ENCODE measurements around the gene CELF4. TPM values are rescaled to one million over a fixed set of nuclear protein-coding genes. Genes with fewer than 3 reads are reported as not detected.
"Not testable (repeated sequence)": the region's sequence is repeated elsewhere in the genome, so short reads cannot be mapped to it uniquely, and the experiment has no call there.

The CELF4 gene
- total RNA-seq, 1 experiment from 2014 or later: not detected

DNA sequence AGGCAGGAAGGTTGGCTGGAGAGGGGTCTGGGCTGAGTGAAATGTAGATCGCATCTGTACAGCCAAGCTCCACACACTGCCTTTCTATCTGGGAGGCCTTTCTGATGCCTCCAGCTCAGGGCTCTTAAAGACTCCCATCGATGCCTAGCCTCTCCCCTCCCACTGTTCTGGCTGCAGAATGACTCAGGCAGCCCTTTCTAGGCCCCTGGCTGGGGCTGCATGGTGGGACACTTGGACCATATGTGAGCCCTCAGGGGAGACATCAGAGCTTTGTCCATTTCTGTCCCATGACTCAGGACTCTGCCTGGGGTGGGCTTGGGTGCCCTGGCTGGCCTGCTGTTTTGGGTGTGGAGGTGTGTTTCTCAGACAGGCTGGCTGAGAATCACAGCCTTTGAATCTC lies 101.3 kb downstream of the CELF4 start:
- POLR2A ChIA-PET: no interaction called here
- no peaks in the 10 kb centered on the region for H3K9me3 ChIP-seq (ENCODE audit: control insufficient read depth, insufficient read depth, low read depth, low read length)
- no peaks in the 10 kb centered on the region; the same call in 1 of the 2 replicates for H3K27me3 ChIP-seq (ENCODE audit: control insufficient read depth, insufficient read depth, low read length)
- no peak for DNase-seq (ENCODE audit: low read depth, low spot score)
- no peaks in the 10 kb centered on the region for H3K36me3 ChIP-seq (ENCODE audit: control insufficient read depth, insufficient read depth, low read length)
- no TSS peak for BruUV-seq (replicated peaks)
- TF ChIP-seq, protein P1, sequence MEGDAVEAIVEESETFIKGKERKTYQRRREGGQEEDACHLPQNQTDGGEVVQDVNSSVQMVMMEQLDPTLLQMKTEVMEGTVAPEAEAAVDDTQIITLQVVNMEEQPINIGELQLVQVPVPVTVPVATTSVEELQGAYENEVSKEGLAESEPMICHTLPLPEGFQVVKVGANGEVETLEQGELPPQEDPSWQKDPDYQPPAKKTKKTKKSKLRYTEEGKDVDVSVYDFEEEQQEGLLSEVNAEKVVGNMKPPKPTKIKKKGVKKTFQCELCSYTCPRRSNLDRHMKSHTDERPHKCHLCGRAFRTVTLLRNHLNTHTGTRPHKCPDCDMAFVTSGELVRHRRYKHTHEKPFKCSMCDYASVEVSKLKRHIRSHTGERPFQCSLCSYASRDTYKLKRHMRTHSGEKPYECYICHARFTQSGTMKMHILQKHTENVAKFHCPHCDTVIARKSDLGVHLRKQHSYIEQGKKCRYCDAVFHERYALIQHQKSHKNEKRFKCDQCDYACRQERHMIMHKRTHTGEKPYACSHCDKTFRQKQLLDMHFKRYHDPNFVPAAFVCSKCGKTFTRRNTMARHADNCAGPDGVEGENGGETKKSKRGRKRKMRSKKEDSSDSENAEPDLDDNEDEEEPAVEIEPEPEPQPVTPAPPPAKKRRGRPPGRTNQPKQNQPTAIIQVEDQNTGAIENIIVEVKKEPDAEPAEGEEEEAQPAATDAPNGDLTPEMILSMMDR (IDR thresholded peaks at IDR 0.05): no peak
- CTCF ChIA-PET: no interaction called here
- in situ Hi-C loops (cut with HindIII; ENCODE audit: low pct_unique_long_range_greater_than_20kb, low sequenced_read_pairs): no loop called here
- no peaks in the 10 kb centered on the region for H3K4me1 ChIP-seq (ENCODE audit: control insufficient read depth, insufficient read depth, low read length)
- ATAC-seq: no peak
- H3K27ac ChIP-seq (ENCODE audit: low read length): no peak overlapping the region
- H3K4me3 ChIP-seq (ENCODE audit: low read depth in 2 of 2, low read length in 2 of 2): no peak overlapping the region
- intact Hi-C loops (cut with micrococcal nuclease; ENCODE audit: unreplicated experiment): no loop called here

DNA sequence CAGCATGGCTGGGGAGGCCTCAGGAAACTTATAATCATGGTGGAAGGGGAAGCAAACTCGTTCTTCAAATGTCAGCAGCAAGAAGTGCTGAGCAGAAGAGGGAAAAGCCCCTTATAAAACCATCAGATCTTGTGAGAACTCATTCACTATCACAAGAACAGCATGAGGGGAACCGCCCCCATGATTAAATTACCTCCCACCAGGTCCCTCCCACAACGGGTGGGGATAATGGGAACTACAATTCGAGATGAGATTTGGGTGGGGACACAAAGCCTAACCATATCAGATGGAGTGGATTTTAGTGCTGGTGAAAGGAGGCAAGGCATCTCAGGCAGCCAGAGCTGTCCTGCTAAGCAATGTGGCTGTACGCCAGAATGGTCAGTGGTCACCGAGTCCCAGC lies 104.3 kb downstream of the CELF4 start:
- H3K36me3 ChIP-seq (ENCODE audit: control insufficient read depth, insufficient read depth, low read length); intact Hi-C loops (cut with micrococcal nuclease; ENCODE audit: unreplicated experiment); ATAC-seq; H3K4me1 ChIP-seq (ENCODE audit: control insufficient read depth, insufficient read depth, low read length); CTCF ChIA-PET; POLR2A ChIA-PET; BruUV-seq (replicated peaks); H3K9me3 ChIP-seq (ENCODE audit: control insufficient read depth, insufficient read depth, low read depth, low read length); H3K27me3 ChIP-seq (ENCODE audit: control insufficient read depth, insufficient read depth, low read length); H3K4me3 ChIP-seq (ENCODE audit: low read depth in 2 of 2, low read length in 2 of 2); in situ Hi-C loops (cut with HindIII; ENCODE audit: low pct_unique_long_range_greater_than_20kb, low sequenced_read_pairs); H3K27ac ChIP-seq (ENCODE audit: low read length); DNase-seq (ENCODE audit: low read depth, low spot score): not testable (repeated sequence)

DNA sequence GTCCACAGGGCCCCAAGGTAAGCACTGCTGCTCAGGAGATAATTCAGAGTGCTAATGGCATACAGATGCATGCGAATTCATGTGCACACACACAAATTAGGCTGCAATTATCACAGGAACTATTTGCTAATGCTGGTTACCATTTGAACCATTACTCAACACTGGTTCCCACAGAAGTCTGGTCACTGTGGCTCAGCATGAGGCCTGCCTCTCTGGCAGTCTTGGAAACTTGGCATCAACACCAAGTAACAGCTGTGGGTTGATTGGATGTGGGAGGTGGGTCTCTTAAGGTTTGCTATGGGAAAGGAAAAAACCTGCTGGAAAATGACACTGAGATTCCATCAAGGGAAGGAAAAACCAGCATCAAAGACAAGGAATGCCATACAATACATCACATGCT lies 105.0 kb downstream of the CELF4 start:
- POLR2A ChIA-PET: no interaction called here
- BruUV-seq (replicated peaks): no TSS peak
- intact Hi-C loops (cut with micrococcal nuclease; ENCODE audit: unreplicated experiment) (no loop called here), in situ Hi-C loops (cut with HindIII; ENCODE audit: low pct_unique_long_range_greater_than_20kb, low sequenced_read_pairs) (no loop called here)
- ATAC-seq: no peak
- no peaks in the 10 kb centered on the region for H3K4me1 ChIP-seq (ENCODE audit: control insufficient read depth, insufficient read depth, low read length)
- no peak overlapping the region for H3K4me3 ChIP-seq (ENCODE audit: low read depth in 2 of 2, low read length in 2 of 2)
- H3K9me3 ChIP-seq (ENCODE audit: control insufficient read depth, insufficient read depth, low read depth, low read length): no peaks in the 10 kb centered on the region
- H3K36me3 ChIP-seq (ENCODE audit: control insufficient read depth, insufficient read depth, low read length): no peaks in the 10 kb centered on the region
- TF ChIP-seq, protein P1 (IDR thresholded peaks at IDR 0.05): no peak
- TF ChIP-seq, protein P2, sequence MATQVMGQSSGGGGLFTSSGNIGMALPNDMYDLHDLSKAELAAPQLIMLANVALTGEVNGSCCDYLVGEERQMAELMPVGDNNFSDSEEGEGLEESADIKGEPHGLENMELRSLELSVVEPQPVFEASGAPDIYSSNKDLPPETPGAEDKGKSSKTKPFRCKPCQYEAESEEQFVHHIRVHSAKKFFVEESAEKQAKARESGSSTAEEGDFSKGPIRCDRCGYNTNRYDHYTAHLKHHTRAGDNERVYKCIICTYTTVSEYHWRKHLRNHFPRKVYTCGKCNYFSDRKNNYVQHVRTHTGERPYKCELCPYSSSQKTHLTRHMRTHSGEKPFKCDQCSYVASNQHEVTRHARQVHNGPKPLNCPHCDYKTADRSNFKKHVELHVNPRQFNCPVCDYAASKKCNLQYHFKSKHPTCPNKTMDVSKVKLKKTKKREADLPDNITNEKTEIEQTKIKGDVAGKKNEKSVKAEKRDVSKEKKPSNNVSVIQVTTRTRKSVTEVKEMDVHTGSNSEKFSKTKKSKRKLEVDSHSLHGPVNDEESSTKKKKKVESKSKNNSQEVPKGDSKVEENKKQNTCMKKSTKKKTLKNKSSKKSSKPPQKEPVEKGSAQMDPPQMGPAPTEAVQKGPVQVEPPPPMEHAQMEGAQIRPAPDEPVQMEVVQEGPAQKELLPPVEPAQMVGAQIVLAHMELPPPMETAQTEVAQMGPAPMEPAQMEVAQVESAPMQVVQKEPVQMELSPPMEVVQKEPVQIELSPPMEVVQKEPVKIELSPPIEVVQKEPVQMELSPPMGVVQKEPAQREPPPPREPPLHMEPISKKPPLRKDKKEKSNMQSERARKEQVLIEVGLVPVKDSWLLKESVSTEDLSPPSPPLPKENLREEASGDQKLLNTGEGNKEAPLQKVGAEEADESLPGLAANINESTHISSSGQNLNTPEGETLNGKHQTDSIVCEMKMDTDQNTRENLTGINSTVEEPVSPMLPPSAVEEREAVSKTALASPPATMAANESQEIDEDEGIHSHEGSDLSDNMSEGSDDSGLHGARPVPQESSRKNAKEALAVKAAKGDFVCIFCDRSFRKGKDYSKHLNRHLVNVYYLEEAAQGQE (IDR thresholded peaks at IDR 0.05; ENCODE audit: insufficient read depth in 1 of 2, low read depth in 2 of 2, low read length in 1 of 2): no peak
- TF ChIP-seq TCF7L2 (IDR thresholded peaks at IDR 0.05; ENCODE audit: low read depth, low read length) (no peak), SIN3A (IDR thresholded peaks at IDR 0.05; ENCODE audit: borderline replicate concordance, insufficient read depth, low read depth, low read length) (no peak), POLR2AphosphoS5 (IDR thresholded peaks at IDR 0.05; ENCODE audit: low read depth, low read length) (no peak)
- H3K27me3 ChIP-seq (ENCODE audit: control insufficient read depth, insufficient read depth, low read length): peaks cover 2% of the 10 kb centered on the region; the same call in 1 of the 2 replicates
- CTCF ChIA-PET: no interaction called here
- DNase-seq (ENCODE audit: low read depth, low spot score): no peak
- H3K27ac ChIP-seq (ENCODE audit: low read length): no peak overlapping the region
